ENCODE results near the gene THEMIS.
A peak's percentile ranks its signal among the peaks of the same experiment; 100 is the strongest.

GRCh38 chr6:127939442-127940066, 38.7 kb upstream of the THEMIS start:
- peak; percentile 58 for TF ChIP-seq POLR2AphosphoS5 (IDR thresholded peaks at IDR 0.05)
- no peak for TF ChIP-seq CTCF (IDR thresholded peaks at IDR 0.05)

Data from prostate gland (tissue), 2 donors.